Stimulated activated CD4-positive, alpha-beta T cell treated with anti-CD3 and anti-CD28 coated beads, TNF-alpha, amount 100 ng/mL, for 4 hours (primary cell): ENCODE data around the gene IGF1R.
"Not testable (repeated sequence)": the region's sequence is repeated elsewhere in the genome, so short reads cannot be mapped to it uniquely, and the experiment has no call there.

Experiments
- DNase-seq, 3 experiments: peaks; one replicate each; pipeline ENCODE4 v3.0.0-alpha.2; 2020; ENCODE audit warnings: low read depth in 3 of 3

The IGF1R gene

GRCh38 chr15:98997312-98997711 lies 349.0 kb downstream of the IGF1R start:
- no peak for DNase-seq

- no peak for DNase-seq
Measured at GRCh38 chr15:98997755-98998154, 349.4 kb downstream of the IGF1R start.

GRCh38 chr15:98998279-98998678 lies 349.9 kb downstream of the IGF1R start:
- DNase-seq = no peak

- DNase-seq = no peak
Measured at GRCh38 chr15:98999233-98999632, 350.9 kb downstream of the IGF1R start.

GRCh38 chr15:99002226-99002625 lies 353.9 kb downstream of the IGF1R start:
- DNase-seq = no peak

GRCh38 chr15:99003317-99003716 lies 355.0 kb downstream of the IGF1R start:
- DNase-seq = not testable (repeated sequence)

- DNase-seq = not testable (repeated sequence)
Measured at GRCh38 chr15:99004998-99005974, 356.9 kb downstream of the IGF1R start.

- no peak for DNase-seq
Measured at GRCh38 chr15:99006146-99006545, 357.8 kb downstream of the IGF1R start.

- no peak for DNase-seq
Measured at GRCh38 chr15:99006904-99007495, 358.7 kb downstream of the IGF1R start.

- DNase-seq = no peak
Measured at GRCh38 chr15:99009741-99010330, 361.5 kb downstream of the IGF1R start.

- DNase-seq = no peak
Measured at GRCh38 chr15:99010768-99011167, 362.4 kb downstream of the IGF1R start.
